B cell (primary cell): ENCODE measurements around the gene ADARB2. TPM values are rescaled to one million over a fixed set of nuclear protein-coding genes. Genes with fewer than 3 reads are reported as not detected.

Source experiments
- ATAC-seq: fragments of 200-7000 bp; cut with Tn5 transposase; one replicate; pipeline ENCODE4 v1.10.0; 2021; ENCODE audit warnings: low read depth, mild to moderate bottlenecking, moderate number of reproducible peaks, moderate library complexity
- CTCF ChIA-PET: fragments of 350-600 bp; sonication (Branson Sonifier 250); formaldehyde crosslinking; loops from one replicate; lab custom pipeline; 2021; ENCODE audit warnings: antibody characterized with exemption, inconsistent platforms; lab: Charles Lee
- POLR2A ChIA-PET: fragments of 350-600 bp; sonication (Branson Sonifier 250); formaldehyde crosslinking; loops from one replicate; lab custom pipeline; 2021; ENCODE audit warnings: antibody characterized with exemption; lab: Charles Lee
- DNase-seq: peaks from one replicate; pipeline ENCODE4 v3.0.0; 2013
- H2AFZ ChIP-seq: 2 replicates; pipeline ENCODE4 v1.6.1; 2012; ENCODE audit warnings: mild to moderate bottlenecking, low read depth, low read length; ENCODE audit not compliant: insufficient read depth, poor library complexity, severe bottlenecking
- H3K27ac ChIP-seq, 2 donors: 1 replicate in 1 of 2; 2 replicates in 1 of 2; pipeline ENCODE4 v1.5.1; 2012 to 2013; ENCODE audit warnings: low read length in 2 of 2, mild to moderate bottlenecking in 2 of 2, moderate library complexity in 1 of 2
- H3K27me3 ChIP-seq, 4 experiments: fragments of 200-600 bp in 1 of 4; sonication (generic) in 1 of 4; replicated peaks in 1 of 4; 1 replicate in 2 of 4; 2 replicates in 2 of 4; pipeline versions ENCODE4 v1.6.1 to v1.7.0; 2013 to 2016; ENCODE audit warnings: low read length in 3 of 4, mild to moderate bottlenecking in 2 of 4, mixed read lengths in 1 of 4, moderate library complexity in 1 of 4; ENCODE audit not compliant: insufficient read depth in 4 of 4, control insufficient read depth in 3 of 4; ENCODE audit errors: control extremely low read depth in 1 of 4
- H3K36me3 ChIP-seq, 2 experiments: replicated peaks in 1 of 2; 1 replicate in 1 of 2; 2 replicates in 1 of 2; pipeline versions ENCODE4 v1.6.1 to v1.7.1; 2013; ENCODE audit warnings: low read length in 1 of 2; ENCODE audit not compliant: insufficient read depth in 2 of 2, control insufficient read depth in 1 of 2; ENCODE audit errors: control extremely low read depth in 1 of 2, extremely low read depth in 1 of 2
- H3K4me1 ChIP-seq, 2 donors: fragments of 200-600 bp in 1 of 2; sonication (generic) in 1 of 2; 1 replicate in 1 of 2; 2 replicates in 1 of 2; pipeline versions ENCODE4 v1.5.1 to v1.6.1; 2013 to 2017; ENCODE audit warnings: low read length in 2 of 2; ENCODE audit not compliant: control insufficient read depth in 2 of 2, insufficient read depth in 2 of 2
- H3K4me2 ChIP-seq: replicated peaks from 2 replicates; pipeline ENCODE3; 2012; ENCODE audit warnings: mild to moderate bottlenecking, low read depth, low read length; ENCODE audit not compliant: poor library complexity, severe bottlenecking
- H3K4me3 ChIP-seq, 5 experiments: fragments of 200-600 bp in 1 of 5; sonication (generic) in 1 of 5; 1 replicate in 3 of 5; 2 replicates in 2 of 5; pipeline versions ENCODE4 v1.5.1 to v1.7.0; 2011 to 2016; ENCODE audit warnings: low read length in 4 of 5, mild to moderate bottlenecking in 4 of 5, low read depth in 2 of 5, control low read depth in 1 of 5, moderate library complexity in 1 of 5; ENCODE audit not compliant: insufficient read depth in 1 of 5; ENCODE audit errors: control extremely low read depth in 1 of 5, extremely low read depth in 1 of 5
- H3K79me2 ChIP-seq: fragments of 200-600 bp; sonication (generic); one replicate; pipeline ENCODE4 v1.6.0; 2016; ENCODE audit warnings: low read length; ENCODE audit not compliant: control insufficient read depth, insufficient read depth
- H3K9ac ChIP-seq: fragments of 200-600 bp; sonication (generic); 2 replicates; pipeline ENCODE4 v1.6.1; 2017; ENCODE audit warnings: mild to moderate bottlenecking, low read length, moderate library complexity
- H3K9me3 ChIP-seq, 3 donors: one replicate each; pipeline versions ENCODE4 v1.6.1 to v1.7.1; 2013; ENCODE audit warnings: low read length in 2 of 3; ENCODE audit not compliant: control insufficient read depth in 2 of 3, insufficient read depth in 1 of 3; ENCODE audit errors: control extremely low read depth in 1 of 3
- H4K20me1 ChIP-seq: 2 replicates; pipeline ENCODE4 v1.6.0; 2012; ENCODE audit warnings: mild to moderate bottlenecking, low read length; ENCODE audit not compliant: insufficient read depth, control insufficient read depth, poor library complexity, severe bottlenecking
- H3K27ac Mint-ChIP-seq: one replicate; pipeline ENCODE4 v1.8.0; 2021; ENCODE audit warnings: mixed read lengths
- H3K27me3 Mint-ChIP-seq: one replicate; pipeline ENCODE4 v1.8.0; 2021; ENCODE audit warnings: mixed read lengths
- H3K4me1 Mint-ChIP-seq: one replicate; pipeline ENCODE4 v1.8.0; 2021; ENCODE audit warnings: mixed read lengths
- H3K4me3 Mint-ChIP-seq: one replicate; pipeline ENCODE4 v1.8.0; 2021; ENCODE audit warnings: mixed read lengths
- H3K9me3 Mint-ChIP-seq: one replicate; pipeline ENCODE4 v1.8.0; 2022; ENCODE audit warnings: mixed read lengths; ENCODE audit not compliant: insufficient read depth
- CTCF ChIP-seq: fragments of 200-600 bp; IDR thresholded peaks from one replicate; pipeline ENCODE4 v1.8.0; 2022; ENCODE audit warnings: antibody characterized with exemption, mild to moderate bottlenecking
- EZH2 ChIP-seq: IDR thresholded peaks from 2 replicates; pipeline ENCODE4 v1.6.1; 2012; ENCODE audit warnings: borderline replicate concordance, low read depth, mild to moderate bottlenecking, moderate library complexity, low read length; ENCODE audit not compliant: insufficient read depth, poor library complexity, severe bottlenecking
- WGBS: methylation state at CpG from one replicate; pipeline ENCODE4 v1.1.5; 2013; ENCODE audit warnings: missing lambda C conversion rate; ENCODE audit not compliant: insufficient coverage; 5-methylcytosine and 5-hydroxymethylcytosine counted together
- intact Hi-C: fragments of 100-400 bp; cut with micrococcal nuclease; formaldehyde crosslinking; loops from one replicate; pipeline ENCODE4 v1.10.0; 2022
- polyA plus RNA-seq: library from polyadenylated mRNA; depleted of rRNA; stranded (reverse); fragments of >200 nt; gene quantifications from 2 replicates; pipeline ENCODE4 v1.2.3, GENCODE V29; 2012
- total RNA-seq, 2 donors: library from RNA; stranded (reverse); fragments of 120-200 nt in 1 of 2; gene quantifications; 1 replicate in 1 of 2; 2 replicates in 1 of 2; pipeline versions ENCODE4 v1.2.3 to v1.2.4, GENCODE V29; 2013 to 2022

The ADARB2 gene
- total and polyA plus RNA-seq, 2 donors (not counting 1 experiment from before 2014, with no cell fraction given): 0.13 to 0.96 TPM

GRCh38 chr10:1724921-1725488 lies 12.3 kb downstream of the ADARB2 start:
- Histone ChIP-seq H3K27ac (no peak overlapping the region), H3K36me3 (no peaks in the 10 kb centered on the region), H3K4me2 (no peak overlapping the region), H2AFZ (no peak overlapping the region), H3K4me3 (no peak overlapping the region), H3K9ac (no peak overlapping the region), H3K9me3 (no peaks in the 10 kb centered on the region), H3K79me2 (no peaks in the 10 kb centered on the region), H4K20me1 (no peaks in the 10 kb centered on the region), H3K4me1 (no peaks in the 10 kb centered on the region), H3K27me3 (peaks cover 0 to 17% (median 2%) of the 10 kb centered on the region in 4 experiments)
- ATAC-seq: no peak
- DNase-seq: no peak
- intact Hi-C loops: no loop called here
- H3K9me3 Mint-ChIP-seq: no peaks in the 10 kb centered on the region
- no peak overlapping the region for H3K27ac Mint-ChIP-seq
- no peak overlapping the region for H3K4me3 Mint-ChIP-seq
- POLR2A ChIA-PET: no interaction called here
- TF ChIP-seq EZH2 (no peak), CTCF (no peak)
- H3K27me3 Mint-ChIP-seq: peaks cover 57% of the 10 kb centered on the region
- no peaks in the 10 kb centered on the region for H3K4me1 Mint-ChIP-seq
- CTCF ChIA-PET: no interaction called here
- WGBS: 94% methylated on average over 4 of the region's 15 CpGs

- H3K27me3 Mint-ChIP-seq: peaks cover 66% of the 10 kb centered on the region
- POLR2A ChIA-PET: no interaction called here
- CTCF ChIA-PET: interaction anchor here (2.0 kb wide), 1 partner anchor 296 kb away, joined by 8 read pairs; no protein-coding TSS in a partner anchor
These were observed 20.5 kb downstream of the ADARB2 start for GRCh38 chr10:1716839-1717238.

More at GRCh38 chr10:1716839-1717238, 20.5 kb downstream of the ADARB2 start:
- TF ChIP-seq CTCF (no peak), EZH2 (no peak)
- H3K36me3 ChIP-seq: no peaks in the 10 kb centered on the region
- DNase-seq (no peak), ATAC-seq (no peak)
- H4K20me1 ChIP-seq: no peaks in the 10 kb centered on the region
- H3K4me3 ChIP-seq: no peak overlapping the region
- Mint-ChIP-seq H3K27ac (no peak overlapping the region), H3K9me3 (no peaks in the 10 kb centered on the region), H3K4me3 (no peak overlapping the region), H3K4me1 (peaks cover 5% of the 10 kb centered on the region)
- H3K4me2 ChIP-seq: no peak overlapping the region
- WGBS: no CpG with 5 or more reads among the region's 4 CpGs
- no peak overlapping the region for H3K27ac ChIP-seq
- H3K27me3 ChIP-seq: peaks cover 0 to 54% (median 30%) of the 10 kb centered on the region in 4 experiments
- peaks cover 0 to 3% of the 10 kb centered on the region in 2 donors for H3K4me1 ChIP-seq
- intact Hi-C loops: no loop called here
- peaks cover 0 to 19% (median 0%) of the 10 kb centered on the region in 3 donors for H3K9me3 ChIP-seq
- no peaks in the 10 kb centered on the region for H3K79me2 ChIP-seq
- no peak overlapping the region for H2AFZ ChIP-seq
- no peak overlapping the region for H3K9ac ChIP-seq
